ENCODE data around the gene PCSK6. TPM values are rescaled to one million over a fixed set of nuclear protein-coding genes. Genes with fewer than 3 reads are reported as not detected.

PCSK6 gene
- total RNA-seq, 4 donors from 2014 or later, result 4.0 to 28.6 (median 17.5) TPM

GRCh38 chr15:101536166-101536874 is 46.8 kb upstream of the PCSK6 start:
- H3K27me3 ChIP-seq, result no peaks in the 10 kb centered on the region
- H3K4me3 ChIP-seq (replicated peaks in 1 of 3), result no peak overlapping the region
- intact Hi-C loops (cut with DNase I), result no loop called here
- TF ChIP-seq CTCF (IDR thresholded peaks at IDR 0.05), result no peak
- TF ChIP-seq POLR2A (IDR thresholded peaks at IDR 0.05), result no peak
- no peaks in the 10 kb centered on the region for H3K4me1 ChIP-seq
- H3K36me3 ChIP-seq, result no peaks in the 10 kb centered on the region
- H3K27ac ChIP-seq, result no peak overlapping the region
- DNase-seq, result no peak
- H3K9me3 ChIP-seq, result no peaks in the 10 kb centered on the region
- 89% methylated on average over 22 to 23 of the region's 24 CpGs for WGBS, 2 donors

- WGBS, 2 donors, result 88 to 90% methylated on average over 29 of the region's 29 CpGs
- Histone ChIP-seq H3K4me1 (no peaks in the 10 kb centered on the region), H3K36me3 (no peaks in the 10 kb centered on the region), H3K9me3 (no peaks in the 10 kb centered on the region), H3K4me3 (replicated peaks in 1 of 3) (no peak overlapping the region), H3K27me3 (no peaks in the 10 kb centered on the region), H3K27ac (no peak overlapping the region)
- intact Hi-C loops (cut with DNase I), result no loop called here
- no peak for DNase-seq
- TF ChIP-seq POLR2A (IDR thresholded peaks at IDR 0.05), result no peak
- TF ChIP-seq CTCF (IDR thresholded peaks at IDR 0.05), result no peak
These were observed 45.8 kb upstream of the PCSK6 start for GRCh38 chr15:101535170-101535902.

GRCh38 chr15:101534376-101534970 is 45.0 kb upstream of the PCSK6 start:
- no peaks in the 10 kb centered on the region for H3K9me3 ChIP-seq
- H3K4me3 ChIP-seq (replicated peaks in 1 of 3), result no peak overlapping the region
- H3K36me3 ChIP-seq, result no peaks in the 10 kb centered on the region
- no peak for DNase-seq
- H3K27me3 ChIP-seq, result no peaks in the 10 kb centered on the region
- TF ChIP-seq POLR2A (IDR thresholded peaks at IDR 0.05), result no peak
- TF ChIP-seq CTCF (IDR thresholded peaks at IDR 0.05), result no peak
- H3K27ac ChIP-seq, result no peak overlapping the region
- 75 to 79% methylated on average over 21 of the region's 21 CpGs for WGBS, 2 donors
- H3K4me1 ChIP-seq, result no peaks in the 10 kb centered on the region
- intact Hi-C loops (cut with DNase I), result no loop called here

- TF ChIP-seq CTCF (IDR thresholded peaks at IDR 0.05) (no peak), POLR2A (IDR thresholded peaks at IDR 0.05) (no peak)
- Histone ChIP-seq H3K27me3 (no peaks in the 10 kb centered on the region), H3K4me3 (replicated peaks in 1 of 3) (no peak overlapping the region), H3K9me3 (no peaks in the 10 kb centered on the region), H3K4me1 (no peaks in the 10 kb centered on the region), H3K36me3 (no peaks in the 10 kb centered on the region), H3K27ac (no peak overlapping the region)
- DNase-seq, result no peak
- intact Hi-C loops (cut with DNase I), result no loop called here
- 77 to 85% methylated on average over 12 to 13 of the region's 13 CpGs for WGBS, 2 donors
These were observed 44.0 kb upstream of the PCSK6 start for GRCh38 chr15:101533371-101534140.
